Upper lobe of left lung (tissue), 4 donors: Measurements from ENCODE around the gene PTPRN2.

Experiments
- POLR2AphosphoS5 ChIP-seq, 2 donors: sonication (generic); formaldehyde crosslinking; IDR thresholded peaks; one replicate each; pipeline ENCODE4 v1.5.1; 2017; ENCODE audit warnings: antibody characterized with exemption in 2 of 2
- TF ChIP-seq, protein P1 (sequence below), 6 experiments: fragments of 450-650 bp in 4 of 6; fragments of 200-600 bp in 2 of 6; sonication (generic) in 2 of 6; IDR thresholded peaks; one replicate each; pipeline ENCODE4 v1.5.1; 2016 to 2019; ENCODE audit warnings: antibody characterized with exemption in 6 of 6

DNA sequence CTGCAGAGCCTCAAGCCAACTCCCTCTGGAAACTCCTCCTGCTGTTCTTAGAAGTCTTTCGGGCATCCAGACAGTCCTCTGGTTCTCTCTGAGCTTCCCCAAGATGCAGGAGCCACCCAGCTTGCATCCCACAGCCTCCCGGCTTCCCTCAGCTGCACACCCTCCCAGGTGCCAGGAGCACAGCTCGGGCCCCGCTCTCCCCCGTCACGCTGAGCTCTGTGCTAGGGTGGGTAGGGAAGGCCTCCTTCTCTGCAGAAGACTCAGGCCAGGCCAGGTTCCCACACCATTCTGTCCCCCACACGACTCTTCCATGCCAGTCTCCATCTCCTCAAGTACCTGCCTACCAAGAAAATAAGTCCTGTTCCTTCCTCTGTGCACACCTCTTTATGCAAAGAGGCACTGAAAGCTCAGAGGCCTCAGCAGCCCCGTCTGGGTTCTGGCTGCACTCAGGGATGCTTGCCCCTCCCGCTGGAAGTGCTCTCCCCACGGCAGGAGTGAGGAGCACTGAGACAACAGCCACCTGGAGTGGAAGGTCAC is 537.1 kb downstream of the PTPRN2 start:
- TF ChIP-seq, protein P1, sequence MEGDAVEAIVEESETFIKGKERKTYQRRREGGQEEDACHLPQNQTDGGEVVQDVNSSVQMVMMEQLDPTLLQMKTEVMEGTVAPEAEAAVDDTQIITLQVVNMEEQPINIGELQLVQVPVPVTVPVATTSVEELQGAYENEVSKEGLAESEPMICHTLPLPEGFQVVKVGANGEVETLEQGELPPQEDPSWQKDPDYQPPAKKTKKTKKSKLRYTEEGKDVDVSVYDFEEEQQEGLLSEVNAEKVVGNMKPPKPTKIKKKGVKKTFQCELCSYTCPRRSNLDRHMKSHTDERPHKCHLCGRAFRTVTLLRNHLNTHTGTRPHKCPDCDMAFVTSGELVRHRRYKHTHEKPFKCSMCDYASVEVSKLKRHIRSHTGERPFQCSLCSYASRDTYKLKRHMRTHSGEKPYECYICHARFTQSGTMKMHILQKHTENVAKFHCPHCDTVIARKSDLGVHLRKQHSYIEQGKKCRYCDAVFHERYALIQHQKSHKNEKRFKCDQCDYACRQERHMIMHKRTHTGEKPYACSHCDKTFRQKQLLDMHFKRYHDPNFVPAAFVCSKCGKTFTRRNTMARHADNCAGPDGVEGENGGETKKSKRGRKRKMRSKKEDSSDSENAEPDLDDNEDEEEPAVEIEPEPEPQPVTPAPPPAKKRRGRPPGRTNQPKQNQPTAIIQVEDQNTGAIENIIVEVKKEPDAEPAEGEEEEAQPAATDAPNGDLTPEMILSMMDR (IDR thresholded peaks at IDR 0.05), result no peak
- no peak for TF ChIP-seq POLR2AphosphoS5 (IDR thresholded peaks at IDR 0.05)
